ENCODE results near the gene RPL19. TPM values are rescaled to one million over a fixed set of nuclear protein-coding genes. Genes with fewer than 3 reads are reported as not detected.

Gene RPL19
- total and polyA plus RNA-seq, 11 donors: 836 to 2,599 (median 1,138) TPM

DNA sequence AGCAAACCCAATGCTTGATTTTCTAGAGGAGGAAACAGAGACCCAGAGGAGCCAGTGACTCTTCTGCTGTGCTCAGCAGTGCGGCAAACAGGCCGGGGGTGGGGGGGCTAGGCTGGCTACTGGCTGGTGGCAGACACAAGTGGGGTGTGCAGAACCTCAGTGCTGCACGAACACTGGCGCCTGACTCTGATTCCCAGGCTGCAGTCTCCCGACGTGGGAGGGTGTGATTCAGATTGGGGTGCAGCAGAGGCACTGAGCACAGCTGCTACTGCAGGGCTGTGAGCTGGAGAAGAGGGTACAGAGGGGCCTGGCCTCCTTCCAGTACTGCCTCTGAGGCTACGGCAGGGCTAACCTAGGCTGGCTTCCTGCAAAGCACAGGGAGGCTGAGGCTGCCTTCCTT is 8.1 kb downstream of the RPL19 start:
- TF ChIP-seq, protein P1, sequence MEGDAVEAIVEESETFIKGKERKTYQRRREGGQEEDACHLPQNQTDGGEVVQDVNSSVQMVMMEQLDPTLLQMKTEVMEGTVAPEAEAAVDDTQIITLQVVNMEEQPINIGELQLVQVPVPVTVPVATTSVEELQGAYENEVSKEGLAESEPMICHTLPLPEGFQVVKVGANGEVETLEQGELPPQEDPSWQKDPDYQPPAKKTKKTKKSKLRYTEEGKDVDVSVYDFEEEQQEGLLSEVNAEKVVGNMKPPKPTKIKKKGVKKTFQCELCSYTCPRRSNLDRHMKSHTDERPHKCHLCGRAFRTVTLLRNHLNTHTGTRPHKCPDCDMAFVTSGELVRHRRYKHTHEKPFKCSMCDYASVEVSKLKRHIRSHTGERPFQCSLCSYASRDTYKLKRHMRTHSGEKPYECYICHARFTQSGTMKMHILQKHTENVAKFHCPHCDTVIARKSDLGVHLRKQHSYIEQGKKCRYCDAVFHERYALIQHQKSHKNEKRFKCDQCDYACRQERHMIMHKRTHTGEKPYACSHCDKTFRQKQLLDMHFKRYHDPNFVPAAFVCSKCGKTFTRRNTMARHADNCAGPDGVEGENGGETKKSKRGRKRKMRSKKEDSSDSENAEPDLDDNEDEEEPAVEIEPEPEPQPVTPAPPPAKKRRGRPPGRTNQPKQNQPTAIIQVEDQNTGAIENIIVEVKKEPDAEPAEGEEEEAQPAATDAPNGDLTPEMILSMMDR (IDR thresholded peaks at IDR 0.05): no peak
- TF ChIP-seq POLR2A (IDR thresholded peaks at IDR 0.05): no peak
- intact Hi-C loops (cut with DNase I): loop anchor here in 6 of 10 donors (2.0 to 5.0 kb wide), 2 partner anchors 25 to 34 kb away; no protein-coding TSS in a partner anchor
- no peak for ATAC-seq

DNA sequence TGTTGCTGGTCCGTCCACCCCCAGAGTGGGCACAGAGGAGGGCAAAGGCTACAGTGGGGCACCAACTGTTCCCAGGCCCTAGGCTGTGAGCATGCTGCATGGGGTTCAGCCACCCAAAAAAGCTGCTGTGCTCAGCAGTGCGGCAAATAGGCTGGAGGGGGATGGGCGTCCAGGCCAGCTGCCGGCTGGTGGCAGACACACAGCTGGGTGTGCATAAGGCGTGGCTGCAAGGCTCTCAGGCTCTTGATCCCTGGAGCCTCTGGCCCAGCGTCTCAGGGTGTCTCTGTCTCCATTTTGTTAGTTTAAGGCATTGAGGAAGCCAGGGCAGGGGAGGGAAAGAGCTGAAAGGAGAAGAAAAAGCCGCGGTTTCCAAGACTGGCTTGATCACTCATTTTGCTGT is 8.8 kb downstream of the RPL19 start:
- no peak for TF ChIP-seq POLR2A (IDR thresholded peaks at IDR 0.05)
- TF ChIP-seq, protein P1 (IDR thresholded peaks at IDR 0.05): no peak
- Histone ChIP-seq H3K27me3 (peaks cover 0 to 9% (median 0%) of the 10 kb centered on the region in 9 donors), H3K9me3 (no peaks in the 10 kb centered on the region), H3K4me1 (peaks cover 3 to 23% (median 12%) of the 10 kb centered on the region in 12 donors), H3K27ac (peak overlapping the region in 5 of 12 donors; percentile 35 to 78 (median 49)), H3K4me3 (peak overlapping the region in 1 of 12 donors; percentile 53), H3K36me3 (peaks cover 6 to 15% (median 14%) of the 10 kb centered on the region in 9 donors)
- intact Hi-C loops (cut with DNase I): loop anchor here in 6 of 10 donors (2.0 to 5.0 kb wide), 2 partner anchors 24 to 33 kb away; no protein-coding TSS in a partner anchor
- ATAC-seq: peak in 1 of 4 donors; percentile 7
- 66 to 75% (median 68%) methylated on average over 6 to 8 of the region's 8 CpGs for WGBS, 4 donors
- no peak for DNase-seq

More for the DNA sequence above, 8.1 kb downstream of the RPL19 start:
- no peak overlapping the region for H3K4me3 ChIP-seq
- no peak overlapping the region for H3K27ac ChIP-seq
- peaks cover 11 to 23% (median 21%) of the 10 kb centered on the region in 9 donors for H3K36me3 ChIP-seq
- H3K4me1 ChIP-seq: peaks cover 3 to 23% (median 12%) of the 10 kb centered on the region in 12 donors
- WGBS, 4 donors: 63 to 88% (median 72%) methylated on average over 4 to 7 of the region's 7 CpGs
- DNase-seq: no peak
- H3K9me3 ChIP-seq: no peaks in the 10 kb centered on the region
- H3K27me3 ChIP-seq: peaks cover 0 to 9% (median 0%) of the 10 kb centered on the region in 9 donors

DNA sequence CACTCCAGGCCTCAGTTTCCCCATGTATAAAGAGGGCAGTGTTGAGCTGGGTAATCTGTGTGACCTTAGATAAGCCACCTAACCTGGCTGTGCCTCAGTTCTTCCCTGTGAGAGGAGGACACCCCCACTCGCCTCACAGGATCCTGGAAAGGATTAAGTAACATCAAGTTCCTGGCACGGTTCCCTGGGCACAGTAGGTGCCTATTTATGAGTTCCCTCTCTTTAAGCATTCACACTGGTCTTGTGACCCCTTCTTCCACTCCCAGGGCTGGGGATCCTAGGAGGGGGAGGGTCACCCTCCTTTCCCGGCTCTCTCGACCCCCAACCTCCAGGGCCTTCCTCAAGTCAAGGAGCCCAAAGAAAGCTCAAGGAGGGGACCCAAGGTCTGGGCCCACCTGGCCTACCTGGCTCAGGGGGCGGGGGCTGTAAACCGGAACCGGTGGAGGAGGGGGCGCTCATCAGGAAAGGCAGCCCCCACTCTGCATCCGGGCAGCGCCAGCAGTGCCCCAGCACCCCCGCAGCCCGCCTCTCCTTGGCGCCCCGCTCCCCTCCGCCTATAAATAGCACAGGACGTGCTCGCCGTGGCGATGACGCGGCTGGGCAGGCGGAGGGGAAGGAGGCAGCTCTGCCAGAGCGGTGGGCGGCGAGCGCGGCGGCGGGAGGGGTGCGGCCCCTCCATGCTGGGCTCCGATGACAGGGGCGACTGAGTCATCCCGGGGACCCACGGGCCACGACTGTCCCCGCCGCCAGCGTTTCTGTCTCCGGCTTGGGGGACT is 9.4 kb downstream of the RPL19 start:
- WGBS, 4 donors: 2 to 6% (median 4%) methylated on average over 15 to 39 of the region's 39 CpGs
- H3K36me3 ChIP-seq: peaks cover under 1 to 9% (median 8%) of the 10 kb centered on the region in 9 donors
- H3K4me3 ChIP-seq: peak overlapping the region; percentile 20 to 59 (median 48)
- peaks cover 0 to 9% (median 0%) of the 10 kb centered on the region in 9 donors for H3K27me3 ChIP-seq
- intact Hi-C loops (cut with DNase I): loop anchor here in 6 of 10 donors (2.0 to 5.0 kb wide), 2 partner anchors 23 to 33 kb away; no protein-coding TSS in a partner anchor
- no peaks in the 10 kb centered on the region for H3K9me3 ChIP-seq
- H3K27ac ChIP-seq: peak overlapping the region in 7 of 12 donors; percentile 20 to 78 (median 49)
- ATAC-seq (peak; percentile 49 to 86 (median 79)), DNase-seq (peak; percentile 72 to 90 (median 79))
- peaks cover 3 to 23% (median 12%) of the 10 kb centered on the region in 12 donors for H3K4me1 ChIP-seq
- TF ChIP-seq, protein P1 (IDR thresholded peaks at IDR 0.05): no peak
- peak in 1 of 2 donors; percentile 42 for TF ChIP-seq POLR2A (IDR thresholded peaks at IDR 0.05)

DNA sequence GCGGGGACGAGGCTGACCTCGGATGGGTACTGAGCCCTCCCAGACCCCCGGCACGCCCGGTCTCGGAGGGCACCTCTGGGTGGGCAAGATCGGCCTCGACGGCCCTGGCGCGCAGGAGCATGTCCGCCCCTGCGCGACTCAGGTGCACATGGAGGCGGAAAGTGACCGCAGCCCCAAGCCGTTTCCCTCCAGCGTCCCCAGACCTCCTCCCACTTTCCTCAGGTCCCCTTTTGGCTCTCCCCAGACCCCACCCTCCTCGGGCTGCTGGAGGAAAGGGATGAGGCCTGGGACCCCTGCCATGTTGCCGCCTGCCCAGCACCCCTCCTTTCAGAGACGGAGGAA is 10.0 kb downstream of the RPL19 start:
- intact Hi-C loops (cut with DNase I): no loop called here
- Histone ChIP-seq H3K27me3 (peaks cover 0 to 9% (median 0%) of the 10 kb centered on the region in 9 donors), H3K9me3 (no peaks in the 10 kb centered on the region), H3K4me3 (peak overlapping the region; percentile 20 to 59 (median 48)), H3K36me3 (peaks cover 0 to 3% (median 2%) of the 10 kb centered on the region in 9 donors), H3K27ac (peak overlapping the region in 5 of 12 donors; percentile 43 to 78 (median 49)), H3K4me1 (peaks cover 3 to 23% (median 12%) of the 10 kb centered on the region in 12 donors)
- WGBS, 4 donors: 7 to 18% (median 12%) methylated on average over 21 to 22 of the region's 22 CpGs
- TF ChIP-seq POLR2A (IDR thresholded peaks at IDR 0.05): no peak
- TF ChIP-seq, protein P1 (IDR thresholded peaks at IDR 0.05): no peak
- ATAC-seq (no peak), DNase-seq (no peak)
